OCI-LY7 (cell line): ENCODE measurements around the gene IL1A.

Experiments
- EZH2phosphoT487 ChIP-seq: fragments of 200-600 bp; sonication (generic); IDR thresholded peaks from 2 replicates; pipeline ENCODE4 v1.6.1; 2018; ENCODE audit warnings: low read depth, borderline replicate concordance, mild to moderate bottlenecking, mixed run types, antibody characterized with exemption, low read length, moderate library complexity, mixed read lengths
- TF ChIP-seq, protein P1 (sequence below): fragments of 200-600 bp; sonication (generic); conservative IDR thresholded peaks from 2 replicates; pipeline ENCODE4 v1.5.1; 2014; ENCODE audit warnings: mild to moderate bottlenecking, antibody characterized with exemption, low read length, moderate library complexity, mixed read lengths

DNA sequence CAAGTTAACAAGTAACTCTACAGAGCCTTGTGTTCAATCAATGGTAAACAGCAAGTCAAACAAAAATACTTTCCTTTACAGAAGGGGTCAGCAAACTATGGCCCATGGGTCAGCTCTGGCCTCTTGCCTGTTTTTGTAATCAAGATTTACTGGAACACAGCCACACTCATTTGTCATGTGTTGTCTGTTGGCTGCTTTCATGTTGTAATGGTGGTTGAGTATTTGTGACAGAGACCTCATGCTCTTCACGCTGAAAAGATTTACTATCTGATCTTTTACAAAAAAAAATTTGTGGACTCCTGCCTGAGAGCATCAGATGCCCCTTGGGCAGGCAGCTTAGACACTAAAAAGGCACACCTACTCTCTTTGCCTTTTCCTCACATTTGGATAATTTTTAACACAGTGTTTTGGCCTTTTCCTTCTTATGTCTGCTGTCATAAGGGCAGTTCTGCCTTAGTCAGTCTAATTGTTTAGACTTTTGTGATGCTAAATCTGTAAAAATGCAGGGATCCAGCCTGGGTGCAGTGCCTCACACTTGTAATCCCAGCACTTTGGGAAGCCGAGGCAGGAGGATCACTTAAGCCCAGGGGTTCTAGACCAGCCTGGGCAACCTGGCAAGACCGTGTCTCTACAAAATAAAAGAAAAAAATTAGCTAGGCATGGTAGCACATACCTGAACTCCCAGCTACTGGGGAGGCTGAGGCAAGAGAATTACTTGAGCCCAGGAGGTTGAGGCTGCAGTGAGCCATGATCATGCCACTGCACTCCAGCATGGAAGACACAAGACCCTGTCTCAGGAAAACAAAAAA lies 34.0 kb upstream of the IL1A start:
- no peak for TF ChIP-seq EZH2phosphoT487
- TF ChIP-seq, protein P1, sequence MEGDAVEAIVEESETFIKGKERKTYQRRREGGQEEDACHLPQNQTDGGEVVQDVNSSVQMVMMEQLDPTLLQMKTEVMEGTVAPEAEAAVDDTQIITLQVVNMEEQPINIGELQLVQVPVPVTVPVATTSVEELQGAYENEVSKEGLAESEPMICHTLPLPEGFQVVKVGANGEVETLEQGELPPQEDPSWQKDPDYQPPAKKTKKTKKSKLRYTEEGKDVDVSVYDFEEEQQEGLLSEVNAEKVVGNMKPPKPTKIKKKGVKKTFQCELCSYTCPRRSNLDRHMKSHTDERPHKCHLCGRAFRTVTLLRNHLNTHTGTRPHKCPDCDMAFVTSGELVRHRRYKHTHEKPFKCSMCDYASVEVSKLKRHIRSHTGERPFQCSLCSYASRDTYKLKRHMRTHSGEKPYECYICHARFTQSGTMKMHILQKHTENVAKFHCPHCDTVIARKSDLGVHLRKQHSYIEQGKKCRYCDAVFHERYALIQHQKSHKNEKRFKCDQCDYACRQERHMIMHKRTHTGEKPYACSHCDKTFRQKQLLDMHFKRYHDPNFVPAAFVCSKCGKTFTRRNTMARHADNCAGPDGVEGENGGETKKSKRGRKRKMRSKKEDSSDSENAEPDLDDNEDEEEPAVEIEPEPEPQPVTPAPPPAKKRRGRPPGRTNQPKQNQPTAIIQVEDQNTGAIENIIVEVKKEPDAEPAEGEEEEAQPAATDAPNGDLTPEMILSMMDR, result no peak
